Memory B cell (primary cell): ENCODE results near the gene KRTAP27-1.

Experiments
- ATAC-seq: fragments of 150-1000 bp; cut with Tn5 transposase; 2 replicates; pipeline ENCODE4 v1.10.0; 2021; ENCODE audit warnings: low read depth, mild to moderate bottlenecking, moderate library complexity
- DNase-seq, 2 donors: peaks; one replicate each; pipeline ENCODE4 v3.0.0; 2022; ENCODE audit warnings: low spot score in 2 of 2
- H3K27ac Mint-ChIP-seq: one replicate; pipeline ENCODE4 v1.8.0; 2022; ENCODE audit warnings: mild to moderate bottlenecking, moderate library complexity, mixed read lengths
- H3K27me3 Mint-ChIP-seq: one replicate; pipeline ENCODE4 v1.8.0; 2022; ENCODE audit warnings: mixed read lengths
- H3K36me3 Mint-ChIP-seq: one replicate; pipeline ENCODE4 v1.8.0; 2022; ENCODE audit warnings: mild to moderate bottlenecking, mixed read lengths
- H3K4me1 Mint-ChIP-seq: one replicate; pipeline ENCODE4 v1.8.0; 2022; ENCODE audit warnings: mixed read lengths
- H3K4me3 Mint-ChIP-seq: one replicate; pipeline ENCODE4 v1.8.0; 2022; ENCODE audit warnings: mild to moderate bottlenecking, moderate library complexity, mixed read lengths
- H3K9me3 Mint-ChIP-seq: one replicate; pipeline ENCODE4 v1.8.0; 2022; ENCODE audit warnings: mixed read lengths

The KRTAP27-1 gene

GRCh38 chr21:30333736-30334135, 3.8 kb downstream of the KRTAP27-1 start:
- Mint-ChIP-seq H3K4me1 (no peaks in the 10 kb centered on the region), H3K36me3 (no peaks in the 10 kb centered on the region), H3K27me3 (no peaks in the 10 kb centered on the region), H3K27ac (no peak overlapping the region), H3K4me3 (no peak overlapping the region), H3K9me3 (no peaks in the 10 kb centered on the region)
- DNase-seq (no peak), ATAC-seq (no peak)

GRCh38 chr21:30332681-30333080, 4.8 kb downstream of the KRTAP27-1 start:
- ATAC-seq = no peak
- Mint-ChIP-seq H3K4me1 (no peaks in the 10 kb centered on the region), H3K4me3 (no peak overlapping the region), H3K27ac (no peak overlapping the region), H3K27me3 (no peaks in the 10 kb centered on the region), H3K36me3 (no peaks in the 10 kb centered on the region), H3K9me3 (no peaks in the 10 kb centered on the region)
- DNase-seq = no peak

- no peaks in the 10 kb centered on the region for H3K27me3 Mint-ChIP-seq
Observed at GRCh38 chr21:30329203-30329875, 8.2 kb downstream of the KRTAP27-1 start.

GRCh38 chr21:30326390-30326789, 11.1 kb downstream of the KRTAP27-1 start:
- no peaks in the 10 kb centered on the region for H3K27me3 Mint-ChIP-seq
- H3K4me3 Mint-ChIP-seq = no peak overlapping the region
- no peak for DNase-seq
- H3K27ac Mint-ChIP-seq = no peak overlapping the region
- peaks cover 2% of the 10 kb centered on the region for H3K9me3 Mint-ChIP-seq
- H3K36me3 Mint-ChIP-seq = no peaks in the 10 kb centered on the region
- H3K4me1 Mint-ChIP-seq = no peaks in the 10 kb centered on the region
- ATAC-seq = no peak

More at GRCh38 chr21:30329203-30329875, 8.2 kb downstream of the KRTAP27-1 start:
- peaks cover 2% of the 10 kb centered on the region for H3K9me3 Mint-ChIP-seq
- no peak overlapping the region for H3K4me3 Mint-ChIP-seq
- H3K27ac Mint-ChIP-seq = no peak overlapping the region
- no peak for ATAC-seq
- H3K4me1 Mint-ChIP-seq = no peaks in the 10 kb centered on the region
- DNase-seq = no peak
- H3K36me3 Mint-ChIP-seq = no peaks in the 10 kb centered on the region

GRCh38 chr21:30320215-30320614, 17.3 kb downstream of the KRTAP27-1 start, which contains the start of gene KRTAP26-1:
Gene KRTAP26-1 (minus strand): TSS chr21:30320315. CDS start chr21:30320035, 280 bp downstream.
- no peak within 1 kb of the TSS for H3K27ac Mint-ChIP-seq
- DNase-seq = no peak
- no peak for ATAC-seq
- H3K27me3 Mint-ChIP-seq = no peaks in the 10 kb centered on the region
- H3K36me3 Mint-ChIP-seq = no peaks in the 10 kb centered on the region
- peaks cover 4% of the 10 kb centered on the region for H3K9me3 Mint-ChIP-seq
- no peaks in the 10 kb centered on the region for H3K4me1 Mint-ChIP-seq
- no peak within 1 kb of the TSS for H3K4me3 Mint-ChIP-seq

- Mint-ChIP-seq H3K36me3 (no peaks in the 10 kb centered on the region), H3K27me3 (no peaks in the 10 kb centered on the region), H3K4me1 (no peaks in the 10 kb centered on the region), H3K9me3 (peaks cover 3% of the 10 kb centered on the region), H3K4me3 (no peak overlapping the region), H3K27ac (no peak overlapping the region)
- ATAC-seq (no peak), DNase-seq (no peak)
Observed at GRCh38 chr21:30315701-30316100, 21.8 kb downstream of the KRTAP27-1 start.

GRCh38 chr21:30306884-30307283, 30.6 kb downstream of the KRTAP27-1 start:
- no peak for ATAC-seq
- Mint-ChIP-seq H3K36me3 (no peaks in the 10 kb centered on the region), H3K4me1 (no peaks in the 10 kb centered on the region), H3K27me3 (no peaks in the 10 kb centered on the region), H3K9me3 (peaks cover 1% of the 10 kb centered on the region), H3K4me3 (no peak overlapping the region), H3K27ac (no peak overlapping the region)
- no peak for DNase-seq

- H3K36me3 Mint-ChIP-seq = no peaks in the 10 kb centered on the region
- no peaks in the 10 kb centered on the region for H3K27me3 Mint-ChIP-seq
- H3K4me1 Mint-ChIP-seq = no peaks in the 10 kb centered on the region
- ATAC-seq (no peak), DNase-seq (no peak)
- no peak overlapping the region for H3K27ac Mint-ChIP-seq
- peaks cover 6% of the 10 kb centered on the region for H3K9me3 Mint-ChIP-seq
- no peak overlapping the region for H3K4me3 Mint-ChIP-seq
Observed at GRCh38 chr21:30305136-30305535, 32.4 kb downstream of the KRTAP27-1 start.

- DNase-seq (no peak), ATAC-seq (no peak)
- no peak within 1 kb of the TSS for H3K27ac Mint-ChIP-seq
- no peaks in the 10 kb centered on the region for H3K36me3 Mint-ChIP-seq
- no peaks in the 10 kb centered on the region for H3K27me3 Mint-ChIP-seq
- H3K4me1 Mint-ChIP-seq = no peaks in the 10 kb centered on the region
- H3K4me3 Mint-ChIP-seq = no peak within 1 kb of the TSS
- H3K9me3 Mint-ChIP-seq = peaks cover 4% of the 10 kb centered on the region
Observed at GRCh38 chr21:30289215-30289614, 48.3 kb downstream of the KRTAP27-1 start, which contains the start of gene KRTAP25-1. Gene KRTAP25-1 (minus strand): TSS chr21:30289514. CDS start chr21:30289490, 24 bp downstream.
